Measurements from ENCODE around the gene AMELX.

GRCh38 chrX:11269996-11270395, 23.2 kb upstream of the AMELX start:
- no peak for TF ChIP-seq ATF6 (CRISPR knock-in tag; conservative IDR thresholded peaks at IDR 0.05)
- no peak for TF ChIP-seq SMAD1 (CRISPR knock-in tag; IDR thresholded peaks at IDR 0.05; ENCODE audit: borderline replicate concordance, low read depth)
- no peak for TF ChIP-seq POLR2A (IDR thresholded peaks at IDR 0.05; ENCODE audit: insufficient read depth in 1 of 2, low read depth in 2 of 2, low read length in 2 of 2)
- no peak for TF ChIP-seq ZNF180 (CRISPR knock-in tag; IDR thresholded peaks at IDR 0.05; ENCODE audit: borderline replicate concordance, low read depth)
- no peak for TF ChIP-seq PRDM10 (CRISPR knock-in tag; IDR thresholded peaks at IDR 0.05; ENCODE audit: low read depth)
- TF ChIP-seq MAF1 (CRISPR knock-in tag; IDR thresholded peaks at IDR 0.05; ENCODE audit: borderline replicate concordance), result no peak
- TF ChIP-seq ZNF629 (CRISPR knock-in tag; conservative IDR thresholded peaks at IDR 0.05), result no peak
- no peak for TF ChIP-seq FOXM1 (CRISPR knock-in tag; IDR thresholded peaks at IDR 0.05)
- no peak for TF ChIP-seq ZNF746 (CRISPR knock-in tag; IDR thresholded peaks at IDR 0.05)
- no peak for TF ChIP-seq TBP (CRISPR knock-in tag; IDR thresholded peaks at IDR 0.05)
- no peak for TF ChIP-seq ZNF282 (IDR thresholded peaks at IDR 0.05; ENCODE audit: partially characterized antibody)
